Measurements from ENCODE around the gene APOD.

Gene APOD

DNA sequence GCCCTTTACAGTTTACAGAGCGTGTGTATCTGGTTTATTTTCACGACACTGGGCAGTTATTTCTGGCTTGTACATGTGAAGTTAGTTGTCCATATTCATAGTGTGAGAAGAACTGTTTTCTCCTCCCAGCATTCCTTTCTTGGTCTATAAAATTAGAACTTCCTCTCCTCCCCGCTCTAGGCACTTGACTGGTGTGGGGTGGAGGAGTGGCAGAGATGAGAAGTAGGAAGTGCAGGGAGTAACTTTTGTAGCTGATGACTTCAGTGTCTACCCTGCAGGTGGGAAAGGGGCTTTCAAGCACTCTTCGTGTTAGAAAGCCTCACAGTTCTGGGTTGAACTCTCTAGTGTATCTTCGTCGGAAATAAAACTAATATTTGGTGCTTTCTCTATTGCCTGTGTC is 13.4 kb downstream of the APOD start:
- H3K27ac ChIP-seq: no peak overlapping the region
- no peak for TF ChIP-seq ZFX (IDR thresholded peaks at IDR 0.05)
- TF ChIP-seq, protein P1, sequence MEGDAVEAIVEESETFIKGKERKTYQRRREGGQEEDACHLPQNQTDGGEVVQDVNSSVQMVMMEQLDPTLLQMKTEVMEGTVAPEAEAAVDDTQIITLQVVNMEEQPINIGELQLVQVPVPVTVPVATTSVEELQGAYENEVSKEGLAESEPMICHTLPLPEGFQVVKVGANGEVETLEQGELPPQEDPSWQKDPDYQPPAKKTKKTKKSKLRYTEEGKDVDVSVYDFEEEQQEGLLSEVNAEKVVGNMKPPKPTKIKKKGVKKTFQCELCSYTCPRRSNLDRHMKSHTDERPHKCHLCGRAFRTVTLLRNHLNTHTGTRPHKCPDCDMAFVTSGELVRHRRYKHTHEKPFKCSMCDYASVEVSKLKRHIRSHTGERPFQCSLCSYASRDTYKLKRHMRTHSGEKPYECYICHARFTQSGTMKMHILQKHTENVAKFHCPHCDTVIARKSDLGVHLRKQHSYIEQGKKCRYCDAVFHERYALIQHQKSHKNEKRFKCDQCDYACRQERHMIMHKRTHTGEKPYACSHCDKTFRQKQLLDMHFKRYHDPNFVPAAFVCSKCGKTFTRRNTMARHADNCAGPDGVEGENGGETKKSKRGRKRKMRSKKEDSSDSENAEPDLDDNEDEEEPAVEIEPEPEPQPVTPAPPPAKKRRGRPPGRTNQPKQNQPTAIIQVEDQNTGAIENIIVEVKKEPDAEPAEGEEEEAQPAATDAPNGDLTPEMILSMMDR (conservative IDR thresholded peaks at IDR 0.05): no peak

DNA sequence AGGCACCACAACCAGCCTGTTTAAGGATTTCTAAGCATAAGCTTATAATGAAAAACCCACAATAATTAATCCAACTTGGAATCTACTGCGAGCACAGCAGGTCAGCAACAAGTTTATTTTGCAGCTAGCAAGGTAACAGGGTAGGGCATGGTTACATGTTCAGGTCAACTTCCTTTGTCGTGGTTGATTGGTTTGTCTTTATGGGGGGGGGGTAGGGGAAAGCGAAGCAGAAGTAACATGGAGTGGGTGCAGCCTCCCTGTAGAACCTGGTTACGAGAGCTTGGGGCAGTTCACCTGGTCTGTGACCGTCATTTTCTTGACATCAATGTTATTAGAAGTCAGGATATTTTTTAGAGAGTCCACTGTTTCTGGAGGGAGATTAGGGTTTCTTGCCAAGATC is 15.1 kb downstream of the APOD start:
- TF ChIP-seq, protein P1 (conservative IDR thresholded peaks at IDR 0.05): no peak
- TF ChIP-seq ZFX (IDR thresholded peaks at IDR 0.05): no peak
- H3K27ac ChIP-seq: no peak overlapping the region

DNA sequence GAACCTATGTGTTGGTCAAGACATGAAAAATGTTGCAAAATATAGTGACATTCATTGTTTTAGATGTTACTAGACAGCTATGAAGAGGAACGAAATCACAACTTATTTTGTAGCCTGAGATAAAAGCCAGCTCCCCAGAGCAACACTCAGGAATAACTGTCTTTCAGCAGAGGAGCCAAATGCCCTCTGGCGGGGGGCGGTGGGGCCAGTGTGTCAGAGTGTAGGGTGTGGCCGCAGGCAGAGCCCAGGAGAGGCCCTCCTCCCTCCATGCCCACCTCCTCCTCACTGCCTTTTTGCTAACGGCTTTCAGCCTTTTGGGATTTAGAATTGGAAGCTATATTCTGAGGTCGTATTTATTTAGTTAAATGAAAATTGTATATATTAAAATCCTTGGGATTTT is 16.9 kb downstream of the APOD start:
- no peak overlapping the region for H3K27ac ChIP-seq
- TF ChIP-seq, protein P1 (conservative IDR thresholded peaks at IDR 0.05): no peak
- no peak for TF ChIP-seq ZFX (IDR thresholded peaks at IDR 0.05)

GRCh38 chr3:195565716-195566115 is 18.0 kb downstream of the APOD start:
- H3K27ac ChIP-seq: no peak overlapping the region
- TF ChIP-seq, protein P1 (conservative IDR thresholded peaks at IDR 0.05): no peak
- no peak for TF ChIP-seq ZFX (IDR thresholded peaks at IDR 0.05)

- no peak overlapping the region for H3K27ac ChIP-seq
- no peak for TF ChIP-seq ZFX (IDR thresholded peaks at IDR 0.05)
- TF ChIP-seq, protein P1 (conservative IDR thresholded peaks at IDR 0.05): no peak
Measured at GRCh38 chr3:195563317-195563716, 20.4 kb downstream of the APOD start.

GRCh38 chr3:195559723-195560409 is 23.9 kb downstream of the APOD start:
- no peak overlapping the region for H3K27ac ChIP-seq
- TF ChIP-seq, protein P1 (conservative IDR thresholded peaks at IDR 0.05): no peak
- no peak for TF ChIP-seq ZFX (IDR thresholded peaks at IDR 0.05)

- TF ChIP-seq, protein P1 (conservative IDR thresholded peaks at IDR 0.05): peak; percentile 80
- TF ChIP-seq ZFX (IDR thresholded peaks at IDR 0.05): no peak
- no peak overlapping the region for H3K27ac ChIP-seq
Measured at GRCh38 chr3:195558602-195559001, 25.1 kb downstream of the APOD start.

All from C4-2B (cell line).